HepG2 (cell line): ENCODE measurements around the gene GSDMA. TPM values are rescaled to one million over a fixed set of nuclear protein-coding genes. Genes with fewer than 3 reads are reported as not detected.

Source experiments
- ARID4A ChIP-seq: sonication (generic); formaldehyde crosslinking; IDR thresholded peaks from 2 replicates; pipeline ENCODE4 v1.5.0; 2020; ENCODE audit warnings: mild to moderate bottlenecking, missing genetic modification reagents, borderline replicate concordance
- ASH2L ChIP-seq: fragments of 300-600, 200-600 bp; sonication (generic); IDR thresholded peaks from 2 replicates; pipeline ENCODE4 v1.7.0; 2017; ENCODE audit warnings: low read depth, mild to moderate bottlenecking, moderate library complexity, mixed read lengths, low read length; ENCODE audit not compliant: insufficient read length
- CEBPZ ChIP-seq: IDR thresholded peaks from 2 replicates; pipeline ENCODE4 v1.6.1; 2012; ENCODE audit warnings: low read length, improper control_type of control experiment
- PTBP1 ChIP-seq: fragments of 200-400 bp; formaldehyde crosslinking; IDR thresholded peaks from 2 replicates; pipeline ENCODE4 v1.6.1; 2018; ENCODE audit warnings: low read length, low read depth; ENCODE audit not compliant: poor library complexity, severe bottlenecking
- RFXAP ChIP-seq: sonication (generic); formaldehyde crosslinking; IDR thresholded peaks from 2 replicates; pipeline ENCODE4 v1.4.0; 2020; ENCODE audit warnings: missing genetic modification reagents, borderline replicate concordance
- RXRB ChIP-seq: IDR thresholded peaks from 2 replicates; pipeline ENCODE4 v1.6.1; 2016; ENCODE audit warnings: borderline replicate concordance, missing genetic modification reagents, missing compliant biosample characterization
- SMAD3 ChIP-seq: sonication (generic); formaldehyde crosslinking; IDR thresholded peaks from 2 replicates; pipeline ENCODE4 v1.4.0; 2020; ENCODE audit warnings: missing genetic modification reagents
- SMARCE1 ChIP-seq: fragments of 450-650 bp; IDR thresholded peaks from 2 replicates; pipeline ENCODE4 v1.6.1; 2017; ENCODE audit warnings: borderline replicate concordance
- TCF7 ChIP-seq: sonication (generic); IDR thresholded peaks from 2 replicates; pipeline ENCODE4 v1.6.1; 2016; ENCODE audit warnings: antibody characterized with exemption, low read depth
- THRA ChIP-seq: sonication (generic); formaldehyde crosslinking; IDR thresholded peaks from 2 replicates; pipeline ENCODE4 v1.4.0; 2020; ENCODE audit warnings: missing genetic modification reagents, borderline replicate concordance
- ZNF263 ChIP-seq: sonication (generic); formaldehyde crosslinking; IDR thresholded peaks from 2 replicates; pipeline ENCODE4 v1.4.0; 2020; ENCODE audit warnings: missing genetic modification reagents
- ZNF280D ChIP-seq: sonication (generic); formaldehyde crosslinking; IDR thresholded peaks from 2 replicates; pipeline ENCODE4 v1.5.1; 2020; ENCODE audit warnings: mild to moderate bottlenecking, missing genetic modification reagents
- ZNF713 ChIP-seq: sonication (generic); formaldehyde crosslinking; IDR thresholded peaks from 2 replicates; pipeline ENCODE4 v1.4.0; 2020; ENCODE audit warnings: mild to moderate bottlenecking, missing genetic modification reagents
- ZNF780A ChIP-seq: sonication (generic); formaldehyde crosslinking; IDR thresholded peaks from 2 replicates; pipeline ENCODE4 v1.8.0; 2022; ENCODE audit warnings: mild to moderate bottlenecking, missing genetic modification reagents, moderate library complexity
- ZSCAN22 ChIP-seq: sonication (generic); formaldehyde crosslinking; IDR thresholded peaks from 2 replicates; pipeline ENCODE4 v1.4.0; 2020; ENCODE audit warnings: mild to moderate bottlenecking, missing genetic modification reagents
- polyA plus RNA-seq, 8 experiments: library from polyadenylated mRNA; depleted of rRNA in 3 of 8; stranded (reverse) in 7 of 8; unstranded in 1 of 8; fragments of >200 nt; fragmentation: Illumina TruSeq in 4 of 8; extraction: Trizol in 4 of 8; gene quantifications; 2 replicates each; pipeline versions ENCODE4 v1.2.1 to v1.2.3, GENCODE V29; 2011 to 2016; ENCODE audit warnings: low read depth in 4 of 8, missing spikeins in 1 of 8, mixed read lengths in 1 of 8; ENCODE audit not compliant: insufficient read depth in 1 of 8
- total RNA-seq, 5 experiments: library from RNA; depleted of rRNA; stranded (reverse); fragments of >200 nt; fragmentation: Illumina TruSeq; extraction: Trizol; gene quantifications; 2 replicates each; pipeline ENCODE4 v1.2.3, GENCODE V29; 2016; ENCODE audit warnings: low read depth in 1 of 5

Gene GSDMA
- total and polyA plus RNA-seq, 2 of the 13 experiments (the other 11 are each of a cell fraction or from before 2014, with no cell fraction given), result not detected

GRCh38 chr17:39938140-39938869, 24.5 kb upstream of the GSDMA start (continued):
- TF ChIP-seq ASH2L (no peak), SMARCE1 (no peak), SMAD3 (CRISPR knock-in tag) (no peak), ZSCAN22 (CRISPR knock-in tag) (no peak), ZNF280D (CRISPR knock-in tag) (0 out of 2 replicates have a peak, but pooled peaks have one; percentile 36), TCF7 (peak; percentile 20; the same call in 1 of the 2 replicates), CEBPZ (no peak), THRA (peak; percentile 98), RFXAP (CRISPR knock-in tag) (0 out of 2 replicates have a peak, but pooled peaks have one; percentile 53), RXRB (CRISPR knock-in tag) (peak; percentile 96), ZNF780A (CRISPR knock-in tag) (no peak), ZNF263 (0 out of 2 replicates have a peak, but pooled peaks have one; percentile 6), PTBP1 (no peak), ZNF713 (CRISPR knock-in tag) (no peak), ARID4A (CRISPR knock-in tag) (peak; percentile 35; the same call in 1 of the 2 replicates)
